Natural killer cell treated with Interleukin-12 subunit alpha and Interleukin-12 subunit beta and Interleukin-15 and Interleukin-18, amount 100 ng/mL, for 72 hours (primary cell): Measurements from ENCODE around the gene RBMS1. TPM values are rescaled to one million over a fixed set of nuclear protein-coding genes. Genes with fewer than 3 reads are reported as not detected.

Source experiments
- ATAC-seq, 2 donors: fragments of 150-1000 bp; cut with Tn5 transposase in 1 of 2; sonication (Bioruptor Pico), chemical (Tn5 transposase) in 1 of 2; 2 replicates each; pipeline ENCODE4 v1.10.0; 2021
- DNase-seq: peaks from one replicate; pipeline ENCODE4 v3.0.0; 2022; ENCODE audit warnings: low spot score
- H3K27ac Mint-ChIP-seq, 2 donors: 1 replicate in 1 of 2; 2 replicates in 1 of 2; pipeline ENCODE4 v1.8.0; 2022; ENCODE audit warnings: mixed read lengths in 2 of 2, mild to moderate bottlenecking in 1 of 2, moderate library complexity in 1 of 2
- H3K27me3 Mint-ChIP-seq, 2 donors: 1 replicate in 1 of 2; 2 replicates in 1 of 2; pipeline ENCODE4 v1.8.0; 2022; ENCODE audit warnings: mixed read lengths in 2 of 2
- H3K36me3 Mint-ChIP-seq: one replicate; pipeline ENCODE4 v1.8.0; 2022; ENCODE audit warnings: mixed read lengths
- H3K4me1 Mint-ChIP-seq, 2 donors: 1 replicate in 1 of 2; 2 replicates in 1 of 2; pipeline ENCODE4 v1.8.0; 2022; ENCODE audit warnings: low read depth in 2 of 2, mixed read lengths in 2 of 2, mild to moderate bottlenecking in 1 of 2
- H3K4me3 Mint-ChIP-seq: one replicate; pipeline ENCODE4 v1.8.0; 2022; ENCODE audit warnings: mixed read lengths
- H3K9me3 Mint-ChIP-seq: 2 replicates; pipeline ENCODE4 v1.8.0; 2022; ENCODE audit warnings: mixed read lengths
- total RNA-seq, 2 donors: library from RNA; stranded (reverse); gene quantifications; one replicate each; pipeline ENCODE4 v1.2.3, GENCODE V29; 2022

The RBMS1 gene
- total RNA-seq, 2 donors from 2014 or later: 59.4 to 86.1 TPM

- no peaks in the 10 kb centered on the region for H3K4me1 Mint-ChIP-seq
- no peaks in the 10 kb centered on the region for H3K36me3 Mint-ChIP-seq
- H3K27ac Mint-ChIP-seq: no peak overlapping the region
- DNase-seq (no peak), ATAC-seq (no peak)
- no peaks in the 10 kb centered on the region for H3K9me3 Mint-ChIP-seq
- H3K4me3 Mint-ChIP-seq: no peak overlapping the region
- H3K27me3 Mint-ChIP-seq: peaks cover 3 to 6% of the 10 kb centered on the region in 2 donors
These were observed 247.3 kb downstream of the RBMS1 start for GRCh38 chr2:160246356-160246755.

GRCh38 chr2:160245614-160246155, 247.9 kb downstream of the RBMS1 start:
- Mint-ChIP-seq H3K9me3 (no peaks in the 10 kb centered on the region), H3K4me3 (no peak overlapping the region), H3K27ac (no peak overlapping the region), H3K36me3 (no peaks in the 10 kb centered on the region), H3K4me1 (no peaks in the 10 kb centered on the region), H3K27me3 (peaks cover 3 to 6% of the 10 kb centered on the region in 2 donors)
- ATAC-seq: no peak
- DNase-seq: no peak

- ATAC-seq (no peak), DNase-seq (no peak)
- H3K27ac Mint-ChIP-seq: no peak overlapping the region
- no peaks in the 10 kb centered on the region for H3K4me1 Mint-ChIP-seq
- no peaks in the 10 kb centered on the region for H3K9me3 Mint-ChIP-seq
- H3K27me3 Mint-ChIP-seq: peaks cover 5 to 9% of the 10 kb centered on the region in 2 donors
- no peaks in the 10 kb centered on the region for H3K36me3 Mint-ChIP-seq
- no peak overlapping the region for H3K4me3 Mint-ChIP-seq
These were observed 250.6 kb downstream of the RBMS1 start for GRCh38 chr2:160242893-160243564.

DNA sequence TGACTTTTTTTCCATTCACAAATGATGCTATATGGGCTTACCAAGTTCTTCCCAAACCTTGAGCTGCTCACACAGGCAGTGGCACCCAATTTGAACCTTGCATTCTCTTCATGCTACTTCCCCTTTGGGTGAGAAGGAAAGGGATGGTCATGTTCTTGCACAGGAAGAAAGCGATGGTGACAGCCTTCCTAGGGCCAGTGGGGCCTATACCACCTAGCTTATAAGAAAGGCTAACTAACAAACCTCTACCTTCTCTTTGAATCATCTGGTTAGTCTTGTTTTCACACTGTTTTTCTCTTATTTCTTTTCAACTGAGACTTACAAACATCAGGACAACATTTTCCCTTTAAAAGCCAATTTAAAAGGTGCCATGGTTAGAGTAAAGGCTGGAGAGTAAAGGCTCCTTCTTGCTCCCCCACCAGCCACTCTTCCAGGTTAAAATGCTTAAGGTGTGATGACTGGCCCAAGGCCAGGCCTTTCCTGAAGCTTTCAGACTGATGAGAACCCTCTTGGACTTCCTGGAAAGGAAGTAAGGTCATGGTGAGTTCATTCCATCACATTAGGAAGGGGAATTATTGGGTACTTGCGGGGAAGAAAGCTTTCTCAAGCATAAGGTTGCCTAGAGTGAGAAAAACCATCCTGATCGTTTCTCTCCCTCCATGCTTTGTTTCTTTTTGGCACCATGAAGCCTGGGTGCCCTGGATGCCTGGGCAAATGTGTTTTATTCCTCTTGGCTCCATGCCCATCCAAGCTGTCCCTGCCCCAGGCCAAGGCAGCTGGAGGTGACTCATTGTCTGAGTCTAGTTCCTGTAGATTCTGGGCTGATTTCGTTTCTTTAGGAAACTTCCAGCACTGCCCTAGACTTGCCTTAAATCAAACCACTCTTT, 252.1 kb downstream of the RBMS1 start:
- Mint-ChIP-seq H3K9me3 (no peaks in the 10 kb centered on the region), H3K27me3 (peaks cover 12 to 17% of the 10 kb centered on the region in 2 donors), H3K4me1 (no peaks in the 10 kb centered on the region), H3K4me3 (no peak overlapping the region), H3K27ac (no peak overlapping the region), H3K36me3 (no peaks in the 10 kb centered on the region)
- ATAC-seq (no peak), DNase-seq (no peak)

DNA sequence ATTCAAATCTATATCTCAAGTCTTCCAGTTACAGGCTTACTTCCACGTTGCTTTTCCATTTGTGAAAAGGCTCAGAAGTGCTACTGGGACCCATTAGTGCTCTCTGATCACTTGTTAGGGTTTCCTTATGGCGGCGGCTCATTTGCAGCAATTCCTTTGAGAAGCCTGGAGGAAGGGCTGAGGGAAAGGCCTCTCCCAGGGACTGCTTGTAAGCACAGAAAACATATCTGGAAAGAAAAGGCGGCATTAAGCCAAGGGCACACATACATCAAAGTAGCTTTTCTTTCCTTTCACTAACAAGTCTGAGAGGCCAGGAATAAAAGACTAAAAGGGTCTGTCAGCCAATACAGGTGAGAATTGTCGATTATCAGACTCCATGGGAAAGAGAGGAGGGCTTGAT, 254.2 kb downstream of the RBMS1 start:
- H3K4me1 Mint-ChIP-seq: no peaks in the 10 kb centered on the region
- H3K4me3 Mint-ChIP-seq: no peak overlapping the region
- DNase-seq: no peak
- H3K36me3 Mint-ChIP-seq: no peaks in the 10 kb centered on the region
- H3K27me3 Mint-ChIP-seq: peaks cover 11 to 12% of the 10 kb centered on the region in 2 donors
- H3K27ac Mint-ChIP-seq: no peak overlapping the region
- H3K9me3 Mint-ChIP-seq: no peaks in the 10 kb centered on the region
- no peak for ATAC-seq

- Mint-ChIP-seq H3K4me3 (no peak overlapping the region), H3K27ac (no peak overlapping the region), H3K4me1 (no peaks in the 10 kb centered on the region), H3K36me3 (no peaks in the 10 kb centered on the region), H3K9me3 (no peaks in the 10 kb centered on the region), H3K27me3 (peaks cover 11 to 12% of the 10 kb centered on the region in 2 donors)
- ATAC-seq: no peak
- DNase-seq: no peak
These were observed 255.2 kb downstream of the RBMS1 start for GRCh38 chr2:160238392-160238791.

DNA sequence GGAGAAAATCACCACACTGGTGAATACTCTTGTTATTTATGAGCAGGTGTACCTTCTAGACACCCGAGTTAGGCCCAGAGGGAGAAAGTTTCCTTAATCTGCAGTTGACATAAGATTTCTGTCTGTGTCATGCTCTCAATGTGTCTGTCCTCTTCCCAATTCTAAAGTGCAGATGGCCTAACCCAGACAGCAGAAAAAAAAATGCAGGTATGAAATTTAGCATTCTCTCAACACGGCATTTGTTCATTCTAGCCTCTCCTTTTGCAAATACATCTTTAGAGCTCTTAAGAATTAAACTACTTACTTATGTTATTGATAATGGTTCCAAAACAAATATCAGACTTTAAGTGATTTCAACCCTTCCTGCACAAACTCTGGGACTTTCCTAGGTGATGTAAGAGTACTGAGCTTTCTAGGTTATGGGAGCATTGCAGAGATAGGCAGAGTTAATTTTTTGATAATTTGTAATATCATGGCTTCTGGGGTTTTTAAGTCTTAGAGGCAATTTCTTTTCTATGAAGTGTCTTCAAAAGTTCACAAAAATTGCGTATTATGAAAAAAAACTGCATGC, 260.6 kb downstream of the RBMS1 start:
- no peak overlapping the region for H3K4me3 Mint-ChIP-seq
- ATAC-seq: no peak
- H3K36me3 Mint-ChIP-seq: no peaks in the 10 kb centered on the region
- H3K4me1 Mint-ChIP-seq: no peaks in the 10 kb centered on the region
- H3K9me3 Mint-ChIP-seq: no peaks in the 10 kb centered on the region
- peaks cover 7% of the 10 kb centered on the region in 2 donors for H3K27me3 Mint-ChIP-seq
- DNase-seq: no peak
- H3K27ac Mint-ChIP-seq: no peak overlapping the region

- no peak for DNase-seq
- H3K4me1 Mint-ChIP-seq: peaks cover 0 to 4% of the 10 kb centered on the region in 2 donors
- H3K27me3 Mint-ChIP-seq: peaks cover 13 to 16% of the 10 kb centered on the region in 2 donors
- no peak for ATAC-seq
- H3K4me3 Mint-ChIP-seq: no peak overlapping the region
- H3K36me3 Mint-ChIP-seq: no peaks in the 10 kb centered on the region
- no peaks in the 10 kb centered on the region for H3K9me3 Mint-ChIP-seq
- no peak overlapping the region for H3K27ac Mint-ChIP-seq
These were observed 264.0 kb downstream of the RBMS1 start for GRCh38 chr2:160229591-160229990.

DNA sequence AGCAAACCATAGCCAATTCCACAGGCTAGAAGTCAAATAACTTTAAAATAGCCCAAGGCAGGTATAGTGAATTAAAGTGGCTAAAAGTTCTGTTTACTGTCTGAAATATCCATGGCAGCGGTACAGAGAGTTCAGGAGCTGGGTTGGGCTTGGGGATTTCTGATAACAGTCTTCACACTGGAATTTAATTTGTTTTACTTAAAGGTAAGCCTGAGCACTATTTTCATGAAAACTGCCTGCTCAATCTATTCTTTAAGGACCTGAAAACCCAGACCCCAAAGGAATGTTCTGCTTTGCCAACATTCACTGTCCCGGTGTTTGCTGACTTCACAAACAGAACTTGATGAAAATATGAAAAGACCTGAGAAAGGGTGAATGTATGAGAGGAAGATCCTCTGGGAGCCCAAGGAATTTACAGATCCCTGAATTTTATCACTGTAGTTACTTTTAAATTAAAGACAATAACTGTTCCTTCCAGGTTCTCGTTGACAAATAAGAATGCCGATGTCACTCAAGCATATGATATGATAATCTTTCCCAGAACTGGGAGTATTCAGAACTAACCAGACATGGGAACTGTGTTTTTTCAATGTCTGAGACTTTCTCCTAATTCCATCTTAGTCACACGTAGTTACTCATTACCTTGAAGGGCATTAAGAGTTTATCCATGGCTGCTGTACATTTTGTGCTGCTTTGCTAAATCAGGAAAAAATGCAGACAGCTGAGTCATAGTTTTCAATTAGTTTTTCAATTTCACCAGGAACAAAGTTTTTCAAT, 265.3 kb downstream of the RBMS1 start:
- ATAC-seq (no peak), DNase-seq (no peak)
- H3K4me3 Mint-ChIP-seq: no peak overlapping the region
- H3K4me1 Mint-ChIP-seq: peaks cover 4 to 12% of the 10 kb centered on the region in 2 donors
- H3K27ac Mint-ChIP-seq: no peak overlapping the region
- no peaks in the 10 kb centered on the region for H3K36me3 Mint-ChIP-seq
- H3K9me3 Mint-ChIP-seq: no peaks in the 10 kb centered on the region
- H3K27me3 Mint-ChIP-seq: peaks cover 13 to 16% of the 10 kb centered on the region in 2 donors

DNA sequence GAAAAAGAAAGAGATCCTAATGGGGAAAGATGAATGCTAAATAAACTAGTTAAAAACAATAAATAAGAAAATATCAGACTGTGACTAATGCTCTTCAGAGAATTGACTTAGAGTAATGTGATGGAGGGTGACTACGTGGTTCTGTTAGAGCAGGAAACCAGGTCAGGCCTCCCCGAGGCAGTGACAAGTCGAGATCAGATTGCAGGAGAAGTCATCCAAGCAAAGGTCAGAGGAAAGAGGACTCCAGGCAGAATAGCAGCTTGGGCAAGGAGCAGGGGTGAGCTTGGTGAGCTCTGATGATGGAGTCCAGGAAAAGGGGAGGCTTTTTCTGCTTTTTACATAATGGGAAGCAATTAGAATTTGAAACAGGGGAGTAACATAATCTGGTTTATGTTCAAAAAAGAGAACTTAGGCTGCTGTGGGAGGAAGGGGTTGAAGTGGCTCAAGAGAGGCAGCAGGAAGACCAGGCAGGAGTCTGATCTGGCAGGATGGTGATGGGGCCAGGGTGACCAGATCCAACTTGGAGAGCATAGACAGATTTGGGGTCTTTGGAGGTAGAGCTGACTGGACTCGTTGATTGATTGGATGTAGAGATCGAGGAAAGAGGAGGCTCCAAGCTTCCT, 266.2 kb downstream of the RBMS1 start:
- no peak for ATAC-seq
- H3K4me3 Mint-ChIP-seq: no peak overlapping the region
- peaks cover 13 to 16% of the 10 kb centered on the region in 2 donors for H3K27me3 Mint-ChIP-seq
- no peaks in the 10 kb centered on the region for H3K36me3 Mint-ChIP-seq
- DNase-seq: no peak
- H3K27ac Mint-ChIP-seq: no peak overlapping the region
- H3K9me3 Mint-ChIP-seq: no peaks in the 10 kb centered on the region
- H3K4me1 Mint-ChIP-seq: peaks cover 4 to 12% of the 10 kb centered on the region in 2 donors

DNA sequence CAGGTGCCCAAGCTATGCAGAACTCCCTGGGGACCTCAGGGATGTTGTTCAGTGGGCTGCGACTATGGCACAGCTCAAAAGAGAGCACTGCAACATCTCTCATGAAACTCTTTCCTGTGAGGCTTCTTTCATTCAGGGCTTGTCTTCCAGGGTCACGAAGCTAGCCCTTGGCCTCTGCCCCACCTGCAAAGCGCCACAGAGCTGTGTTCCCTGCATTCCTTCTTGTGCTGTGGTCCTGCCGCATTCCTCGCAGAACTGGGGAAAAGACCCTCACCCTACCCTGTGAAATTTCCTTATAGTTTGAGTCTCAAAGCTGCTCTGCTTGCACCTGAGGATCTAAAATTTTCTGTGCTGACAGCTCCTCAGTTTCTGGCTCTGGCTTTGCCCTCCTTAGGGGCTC, 267.2 kb downstream of the RBMS1 start:
- Mint-ChIP-seq H3K4me1 (peaks cover 4 to 12% of the 10 kb centered on the region in 2 donors), H3K27ac (no peak overlapping the region), H3K9me3 (no peaks in the 10 kb centered on the region), H3K4me3 (no peak overlapping the region), H3K27me3 (peaks cover 13 to 16% of the 10 kb centered on the region in 2 donors), H3K36me3 (no peaks in the 10 kb centered on the region)
- DNase-seq: no peak
- no peak for ATAC-seq

DNA sequence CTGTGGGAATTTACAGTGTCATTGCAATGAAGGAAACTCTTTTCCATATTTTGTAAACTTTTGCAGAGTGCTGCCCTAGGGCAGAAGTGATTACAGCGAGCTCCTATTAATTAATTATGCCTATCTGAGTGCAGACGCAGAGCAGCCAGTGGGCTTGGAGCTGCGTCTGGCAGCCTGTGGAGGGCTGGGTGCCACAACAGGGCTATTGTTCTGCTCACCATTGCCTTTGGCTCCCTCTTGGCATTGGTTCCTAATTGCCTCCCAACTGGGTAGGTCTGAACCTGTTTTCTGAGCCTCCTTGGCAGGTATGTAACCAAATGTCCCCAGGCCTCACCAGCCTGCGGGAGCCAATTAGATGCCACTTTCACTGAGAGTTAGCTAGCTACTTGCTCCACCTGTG, 267.9 kb downstream of the RBMS1 start:
- DNase-seq: no peak
- Mint-ChIP-seq H3K9me3 (no peaks in the 10 kb centered on the region), H3K4me3 (no peak overlapping the region), H3K4me1 (peaks cover 4 to 19% of the 10 kb centered on the region in 2 donors), H3K36me3 (no peaks in the 10 kb centered on the region), H3K27me3 (peaks cover 16 to 18% of the 10 kb centered on the region in 2 donors), H3K27ac (no peak overlapping the region)
- no peak for ATAC-seq

DNA sequence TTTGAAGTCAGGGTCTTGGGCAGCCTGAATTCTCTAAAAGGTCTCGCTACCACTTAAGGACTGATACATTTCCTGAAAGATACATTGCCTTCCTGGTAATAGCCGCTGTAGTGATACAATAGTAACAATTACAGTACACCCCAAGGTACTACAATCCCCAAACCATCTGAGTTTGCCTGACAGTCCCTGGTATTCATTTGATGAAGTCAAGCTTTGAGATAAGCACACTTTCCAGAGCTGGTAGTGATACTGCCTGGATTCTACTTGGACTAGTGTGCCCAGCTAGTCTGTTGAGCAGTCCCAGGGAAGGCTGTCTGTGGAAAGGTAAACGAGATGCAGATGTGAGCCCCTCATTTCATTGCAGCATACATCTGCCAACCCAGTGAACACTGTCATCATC, 269.1 kb downstream of the RBMS1 start:
- Mint-ChIP-seq H3K4me1 (peaks cover 4 to 26% of the 10 kb centered on the region in 2 donors), H3K27ac (no peak overlapping the region), H3K4me3 (peak overlapping the region; percentile 56), H3K9me3 (no peaks in the 10 kb centered on the region), H3K27me3 (peaks cover 23 to 25% of the 10 kb centered on the region in 2 donors), H3K36me3 (no peaks in the 10 kb centered on the region)
- ATAC-seq (peak; percentile 5 to 12), DNase-seq (no peak)
